Activated naive CD4-positive, alpha-beta T cell treated with Interleukin-2 at 50 U/mL for 16 hours (primary cell): Measurements from ENCODE around the gene CLEC16A.

Source experiments
- DNase-seq: peaks from one replicate; pipeline ENCODE4 v3.0.0-alpha.2; 2020

Gene CLEC16A

DNA sequence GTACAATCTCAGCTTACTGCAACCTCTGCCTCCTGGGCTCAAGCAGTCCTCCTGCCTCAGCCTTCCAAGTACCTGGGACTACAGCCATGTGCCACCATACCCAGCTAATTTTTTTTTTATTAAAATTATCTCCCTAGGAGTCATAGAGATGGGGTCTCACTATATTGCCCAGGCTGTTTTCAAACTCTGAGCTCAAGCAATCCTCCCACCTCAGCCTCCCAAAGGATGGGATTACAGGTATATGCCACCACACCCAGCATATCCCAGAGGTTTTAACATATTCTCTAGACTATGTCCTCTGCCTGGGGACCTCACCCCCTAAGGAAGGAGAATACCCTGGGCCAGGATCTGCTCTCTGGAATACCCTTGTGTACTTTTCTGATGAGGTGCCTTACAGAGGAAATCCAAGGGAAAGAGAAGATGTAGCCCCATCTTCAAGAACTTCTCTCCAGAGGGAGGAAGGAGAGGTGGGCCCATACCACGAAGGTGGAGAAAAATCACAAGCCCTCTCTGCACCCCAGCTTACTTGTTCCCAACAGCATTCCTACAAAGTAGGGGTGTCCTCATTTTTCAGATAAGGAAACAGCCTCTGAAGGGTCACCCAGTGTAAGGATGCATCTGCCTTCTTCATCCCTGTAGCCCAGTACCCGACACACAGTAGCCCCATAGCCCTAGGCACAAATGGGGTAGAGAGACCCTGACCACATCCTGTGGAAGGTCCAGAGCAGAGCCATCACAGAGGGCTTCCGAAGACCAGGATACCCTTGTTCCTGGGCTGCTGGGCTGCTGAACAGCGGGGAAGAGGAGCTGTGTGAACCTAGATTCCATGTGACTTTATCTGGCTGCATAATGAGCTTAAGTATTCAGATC lies 160.0 kb downstream of the CLEC16A start:
- no peak for DNase-seq

DNA sequence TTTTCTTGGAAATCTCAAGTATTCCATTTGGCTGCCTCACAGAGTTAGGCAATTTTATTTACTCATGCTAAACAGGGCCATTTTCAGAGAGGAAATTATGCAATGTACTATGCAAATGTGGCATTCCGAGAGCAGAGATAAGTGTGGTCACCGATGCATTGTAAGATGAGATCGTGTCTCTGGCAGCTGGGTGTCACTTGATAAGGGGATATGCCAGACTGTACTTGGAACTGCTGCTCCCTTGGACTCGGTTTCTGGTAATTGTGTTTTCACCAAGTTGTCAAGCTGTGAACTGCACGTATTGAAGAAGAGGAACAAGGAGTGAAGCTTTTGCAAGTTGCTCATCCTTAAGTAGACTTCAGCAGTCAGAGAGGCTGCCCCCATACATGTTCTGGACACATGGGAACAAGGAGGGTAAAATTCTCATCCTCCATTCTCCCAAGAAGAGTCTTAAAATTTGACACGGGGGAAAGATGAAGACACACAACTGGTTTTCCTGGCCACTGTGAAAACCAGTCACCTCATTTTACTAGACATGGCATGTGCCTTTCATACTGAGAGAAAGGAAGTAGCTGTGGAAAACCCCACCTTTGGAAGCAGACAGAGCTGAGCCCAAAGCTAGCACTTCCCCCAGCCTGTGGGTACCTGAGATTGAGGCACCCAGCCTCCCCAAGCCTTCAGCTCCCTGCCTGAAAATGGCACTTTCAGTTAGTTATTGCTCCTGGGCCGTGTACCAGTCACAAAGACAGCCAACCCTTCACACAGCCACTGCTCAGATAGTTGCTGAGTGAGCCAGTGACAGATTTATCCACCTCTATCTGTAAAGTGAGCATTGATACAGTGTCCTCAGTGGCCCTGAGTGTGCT lies 160.9 kb downstream of the CLEC16A start:
- DNase-seq = peak; percentile 40

DNA sequence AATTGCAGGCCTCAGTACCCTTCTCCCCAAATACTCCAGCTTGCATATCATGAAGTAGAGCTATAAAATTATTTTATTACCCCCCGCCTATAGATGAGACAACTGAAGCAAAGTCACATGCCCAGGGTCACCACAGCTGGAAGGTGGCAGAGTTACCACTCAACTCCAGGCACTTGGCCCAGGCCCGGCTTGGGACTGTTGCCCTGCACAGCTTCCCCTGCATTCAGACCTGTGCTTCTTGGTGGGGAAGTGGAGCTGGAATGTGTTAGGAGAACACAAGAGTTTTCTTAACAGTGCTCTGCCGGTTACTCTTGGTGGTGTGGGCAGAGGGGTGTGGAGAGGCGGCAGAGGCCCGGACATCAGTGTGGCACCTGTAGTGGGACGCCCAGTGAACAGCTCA lies 162.4 kb downstream of the CLEC16A start:
- DNase-seq = no peak

DNA sequence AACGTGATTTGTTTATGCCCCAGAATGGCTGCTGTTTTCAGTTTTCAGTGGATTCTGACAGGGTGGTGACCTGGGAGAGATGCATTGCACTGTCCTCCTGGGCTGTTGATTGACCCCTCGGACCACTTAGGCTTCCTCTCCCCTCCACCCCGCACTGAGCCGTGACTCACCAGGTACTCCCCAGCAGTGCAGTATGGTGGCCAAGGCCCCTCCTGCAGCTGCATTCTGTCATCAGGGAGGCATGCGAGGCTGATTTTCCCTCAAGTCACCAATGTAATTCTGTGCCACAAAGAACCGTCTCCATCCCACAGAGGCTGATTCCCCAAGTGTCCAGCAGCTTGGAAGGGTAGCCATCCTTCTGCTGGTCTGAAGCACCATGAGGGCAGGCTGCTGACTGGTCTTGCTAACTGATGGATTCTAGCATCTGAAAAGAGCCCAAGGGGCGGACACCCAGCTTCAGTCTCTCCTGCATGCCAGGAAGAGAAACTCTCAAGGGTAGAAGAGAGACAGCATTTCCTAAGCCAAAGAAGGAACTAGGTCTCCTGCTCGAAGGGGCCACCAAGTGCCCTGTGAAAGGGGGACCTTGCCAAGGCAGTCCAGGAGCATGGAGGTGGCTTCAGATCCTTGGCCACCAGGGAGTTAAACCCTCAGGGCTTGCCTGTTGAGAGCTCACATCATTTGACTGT lies 163.6 kb downstream of the CLEC16A start:
- DNase-seq = no peak

DNA sequence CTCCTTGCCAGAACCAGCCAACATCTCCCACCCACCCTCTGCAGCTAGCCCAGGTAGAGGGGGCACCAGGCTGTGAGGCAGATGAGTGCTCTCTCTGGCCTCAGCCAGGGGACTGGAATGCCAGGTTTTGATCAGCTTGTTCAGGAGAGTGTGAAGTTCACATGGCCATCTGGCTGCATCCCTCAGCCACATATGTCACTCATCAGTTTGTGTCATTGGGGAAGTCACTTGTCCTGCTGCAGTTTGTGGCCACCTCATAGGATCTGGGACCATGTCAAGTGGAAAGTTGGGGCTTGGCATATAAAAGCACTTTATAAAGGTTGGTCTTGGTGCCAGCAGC lies 164.1 kb downstream of the CLEC16A start:
- no peak for DNase-seq

DNA sequence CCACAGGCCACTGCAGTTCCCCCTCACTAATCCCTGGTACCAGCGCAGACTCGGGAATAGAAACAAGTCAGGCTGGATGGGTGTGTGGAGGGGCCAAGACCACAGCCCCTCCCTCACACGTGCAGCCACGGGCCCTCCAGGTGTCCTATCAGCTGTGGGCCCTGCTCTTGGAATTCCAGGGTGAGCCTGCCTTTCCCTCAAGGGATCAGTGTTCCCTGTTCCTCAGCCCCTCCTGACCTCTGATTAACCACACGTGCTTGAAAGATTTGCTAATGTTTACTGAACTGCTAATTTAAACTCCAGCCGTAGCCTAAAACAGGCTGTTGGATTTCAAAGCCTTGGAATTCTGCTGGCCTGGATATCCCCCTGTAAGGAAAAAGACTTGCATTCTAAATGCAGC lies 165.2 kb downstream of the CLEC16A start:
- DNase-seq = no peak

DNA sequence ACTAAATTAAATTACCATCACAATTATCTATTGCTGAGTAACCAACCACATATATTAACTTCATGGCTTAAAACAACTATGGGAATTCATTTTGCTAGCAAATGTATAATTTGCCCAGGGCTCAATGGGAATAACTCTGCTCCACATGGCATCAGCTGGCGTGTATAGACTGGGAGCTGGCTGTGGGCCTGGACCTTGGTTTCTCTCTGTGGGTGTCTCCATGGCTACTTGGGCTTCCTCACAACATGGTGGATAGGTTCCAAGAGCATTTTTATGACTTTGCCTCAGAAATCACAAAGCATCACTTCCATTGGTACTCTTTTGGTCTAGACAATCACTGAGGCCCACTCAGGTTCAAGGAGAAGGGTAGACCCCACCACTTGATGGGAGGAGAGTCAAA lies 166.8 kb downstream of the CLEC16A start:
- no peak for DNase-seq

DNA sequence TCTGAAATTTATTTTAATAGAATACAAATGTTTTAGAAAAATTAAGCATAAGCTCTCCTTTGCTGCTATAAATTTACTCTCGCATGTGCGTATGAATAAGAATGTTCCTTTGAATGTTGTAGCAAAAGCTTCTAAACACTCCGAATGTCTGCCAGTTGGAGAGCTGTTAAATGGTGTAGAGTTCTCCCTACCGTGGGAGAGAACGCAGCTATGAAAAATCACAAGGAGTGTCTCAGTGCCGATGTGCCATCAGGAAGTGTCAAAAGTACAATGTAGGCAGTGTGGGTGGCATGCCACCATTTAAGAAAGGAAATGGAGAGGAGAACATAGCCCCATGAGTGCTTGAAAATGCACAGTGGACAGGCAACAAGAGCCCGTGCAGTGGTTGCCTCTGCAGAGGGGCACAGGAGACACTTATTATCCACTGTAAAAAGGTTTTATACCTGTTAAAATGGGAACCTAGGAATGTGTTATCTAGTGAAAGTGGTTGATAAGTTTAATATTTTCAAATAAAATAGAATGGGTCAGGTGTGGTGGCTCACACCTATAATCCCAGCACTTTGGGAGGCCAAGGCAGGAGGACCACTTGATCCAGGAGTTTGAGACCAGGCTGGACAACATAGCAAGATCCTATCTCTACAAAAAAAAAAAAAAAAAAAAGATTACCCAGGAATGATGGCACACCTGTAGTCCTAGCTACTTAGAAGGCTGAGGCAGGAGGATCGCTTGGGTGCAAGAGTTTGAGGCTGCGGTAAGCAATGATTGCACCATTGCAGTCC lies 167.7 kb downstream of the CLEC16A start:
- no peak for DNase-seq

DNA sequence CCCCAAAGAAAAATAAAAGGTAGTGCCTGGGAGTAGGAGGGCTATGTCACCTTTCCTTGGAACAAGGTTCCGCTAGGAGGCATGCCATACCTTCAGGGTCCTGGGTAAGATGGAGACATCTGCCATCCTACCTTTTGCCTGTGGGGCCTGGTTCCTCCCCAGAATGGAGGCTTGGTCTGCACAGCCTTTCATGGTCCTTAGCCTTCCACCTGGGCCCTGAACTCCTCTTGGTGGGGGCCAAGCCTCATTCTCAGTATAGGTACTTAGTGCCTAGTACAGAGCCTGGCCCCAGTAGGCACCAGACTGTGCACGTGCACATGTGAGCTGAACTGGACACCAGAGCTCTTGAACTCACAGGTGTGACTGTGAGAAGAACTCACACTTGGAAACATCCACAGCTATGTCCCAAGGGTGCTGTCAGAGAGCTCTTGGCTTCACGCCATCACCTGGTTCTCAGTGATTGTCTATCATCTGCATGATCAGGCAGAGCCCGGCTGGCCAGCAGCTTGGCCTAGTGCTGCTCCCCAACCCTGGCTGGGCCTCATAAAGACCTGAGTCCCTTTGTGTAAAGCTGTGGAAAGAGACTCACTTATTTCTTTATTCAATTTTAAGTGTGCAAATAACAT lies 168.5 kb downstream of the CLEC16A start:
- DNase-seq = no peak

DNA sequence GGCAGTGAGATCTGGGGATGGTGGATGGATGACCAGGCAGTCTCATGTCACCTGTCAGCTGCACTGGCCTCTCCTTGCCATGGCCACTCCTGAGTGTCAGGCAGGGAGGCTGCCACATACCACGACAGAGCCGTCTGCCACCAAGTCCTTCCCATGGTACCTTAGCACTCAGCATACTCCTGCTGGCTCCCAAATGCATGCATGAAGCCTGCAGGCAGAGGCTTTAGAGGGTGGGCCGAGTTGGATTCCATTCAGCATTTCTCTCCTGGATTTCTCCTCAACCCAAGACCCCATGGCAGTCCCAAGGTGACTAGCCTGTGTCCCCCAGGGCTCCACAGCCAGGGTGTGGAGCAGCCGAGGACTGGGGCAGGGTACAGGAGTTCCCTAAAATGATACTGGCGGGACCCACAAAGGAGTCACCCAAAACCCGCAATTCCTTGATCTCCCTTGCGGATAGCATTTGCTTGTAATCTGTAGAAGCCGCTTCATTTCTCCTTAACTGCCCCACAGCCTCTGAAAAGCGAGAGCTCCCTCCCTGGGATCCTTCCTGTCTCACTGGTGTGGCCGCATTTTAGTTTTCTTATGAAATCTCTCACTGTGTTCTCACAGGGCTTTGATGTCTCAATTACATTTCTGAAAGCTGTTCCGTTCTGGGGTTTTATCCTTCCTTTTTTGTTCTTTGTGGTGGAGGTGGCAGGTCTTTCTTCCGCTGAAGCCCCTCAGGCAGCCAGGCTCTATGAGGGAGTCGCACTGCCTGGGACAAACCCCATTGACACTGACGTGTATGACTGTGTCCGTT lies 170.2 kb downstream of the CLEC16A start:
- peak; percentile 23 for DNase-seq

DNA sequence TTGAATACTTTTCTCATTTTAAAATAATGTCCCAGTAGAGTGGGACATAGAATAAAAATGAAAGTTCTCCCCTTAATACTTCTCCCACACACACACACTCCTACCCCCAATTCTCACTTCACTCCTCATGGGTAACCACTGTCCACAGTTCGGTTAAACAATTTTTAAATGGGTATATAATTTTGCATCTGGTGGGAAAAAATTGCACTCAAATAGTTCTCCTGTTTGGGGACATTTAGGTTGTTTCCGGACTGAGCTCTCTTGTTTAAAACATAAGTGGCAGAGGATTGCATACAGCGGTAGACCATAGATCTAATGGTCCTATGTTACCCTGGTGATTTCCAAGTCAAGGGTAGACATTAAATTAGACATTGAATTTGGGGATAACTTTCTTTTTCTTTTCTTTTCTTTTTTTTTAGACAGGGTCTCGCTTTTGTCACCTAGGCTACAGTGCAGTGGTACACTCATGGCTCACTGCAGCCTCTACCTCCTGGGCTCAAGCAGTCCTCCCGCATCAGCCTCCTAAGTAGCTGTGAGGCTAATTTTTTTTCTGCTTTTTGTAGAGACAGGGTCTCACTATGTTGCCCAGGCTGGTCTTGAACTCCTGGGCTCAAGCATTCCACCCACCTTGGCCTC lies 173.3 kb downstream of the CLEC16A start:
- no peak for DNase-seq

DNA sequence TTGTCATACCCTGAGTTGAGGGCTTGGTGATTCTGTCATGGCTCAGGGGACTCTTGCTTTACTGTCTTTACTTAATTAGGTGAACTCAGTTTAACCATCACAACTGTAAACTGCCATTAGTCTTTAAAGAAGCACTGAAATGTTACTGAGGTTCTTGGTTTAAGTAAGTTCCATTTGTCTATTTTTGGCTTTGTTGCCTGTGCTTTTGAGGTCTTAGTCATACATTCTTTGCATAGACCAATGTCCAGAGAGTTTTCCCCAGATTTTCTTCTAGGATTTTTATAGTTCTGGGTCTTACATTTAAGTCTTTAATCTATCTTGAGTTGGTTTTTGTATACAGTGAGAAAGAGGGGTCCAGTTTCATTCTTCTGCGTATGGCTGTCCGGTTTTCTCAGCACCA lies 174.1 kb downstream of the CLEC16A start:
- DNase-seq = no peak

DNA sequence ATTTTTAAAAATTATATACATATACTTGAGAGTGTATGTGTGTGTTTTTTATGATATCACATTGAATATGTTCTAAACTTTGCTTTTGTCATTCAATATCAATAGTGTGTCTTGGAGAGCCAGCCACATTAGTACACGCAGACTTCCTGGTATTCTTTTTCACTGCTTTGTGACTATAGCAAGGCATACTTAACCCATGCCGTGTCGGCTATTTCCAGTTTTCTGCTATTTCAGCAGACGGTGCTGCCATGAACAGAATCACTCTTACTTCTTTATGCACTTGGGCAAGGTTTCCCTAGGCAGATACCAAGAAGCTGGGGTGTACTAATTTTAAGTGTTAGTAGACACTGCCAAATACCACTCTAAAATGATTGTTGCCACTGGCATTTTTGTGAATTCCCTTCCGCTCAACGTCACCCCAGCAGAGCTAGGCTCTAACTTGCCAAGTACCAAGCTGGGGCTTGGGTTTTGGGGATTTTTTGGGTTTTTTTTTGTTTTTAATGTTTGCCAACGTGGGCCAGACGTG lies 176.8 kb downstream of the CLEC16A start:
- DNase-seq = no peak

DNA sequence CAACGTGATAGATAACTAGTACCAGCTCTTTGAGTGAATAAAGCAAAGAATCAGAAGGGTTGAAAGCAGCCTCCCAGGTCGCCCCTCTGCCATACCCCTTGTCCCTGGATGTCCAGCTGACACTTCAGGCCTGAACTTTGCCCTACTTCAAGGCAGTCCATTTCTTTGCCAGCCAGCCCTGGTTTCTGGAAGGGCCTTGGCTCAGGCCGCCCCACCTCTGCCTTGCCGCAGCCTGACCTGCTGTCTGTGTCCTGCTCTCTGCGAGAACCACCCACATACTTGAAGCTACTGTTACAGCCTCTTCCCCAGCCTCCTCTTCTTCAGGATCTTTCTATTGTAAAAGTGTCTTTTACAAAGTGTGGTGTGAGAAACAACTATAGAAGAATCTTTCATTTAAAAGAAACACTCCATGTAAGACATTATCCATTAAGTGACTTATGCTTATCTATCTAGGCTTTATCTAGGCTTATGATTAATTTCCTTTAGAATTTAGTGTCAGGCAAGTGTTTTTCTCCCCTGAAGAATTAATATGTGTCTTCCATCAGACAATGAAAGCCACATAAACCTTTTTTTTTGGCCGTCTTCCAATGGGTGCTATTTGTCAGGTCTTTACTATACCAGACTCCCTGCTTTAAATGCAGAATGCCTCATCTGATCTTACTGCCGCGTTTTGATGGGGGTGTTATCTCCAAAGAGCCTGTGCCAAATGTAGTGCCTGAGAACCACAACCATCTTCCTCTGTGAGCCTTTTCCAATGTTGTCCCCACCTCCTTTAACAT lies 177.7 kb downstream of the CLEC16A start:
- DNase-seq = no peak

DNA sequence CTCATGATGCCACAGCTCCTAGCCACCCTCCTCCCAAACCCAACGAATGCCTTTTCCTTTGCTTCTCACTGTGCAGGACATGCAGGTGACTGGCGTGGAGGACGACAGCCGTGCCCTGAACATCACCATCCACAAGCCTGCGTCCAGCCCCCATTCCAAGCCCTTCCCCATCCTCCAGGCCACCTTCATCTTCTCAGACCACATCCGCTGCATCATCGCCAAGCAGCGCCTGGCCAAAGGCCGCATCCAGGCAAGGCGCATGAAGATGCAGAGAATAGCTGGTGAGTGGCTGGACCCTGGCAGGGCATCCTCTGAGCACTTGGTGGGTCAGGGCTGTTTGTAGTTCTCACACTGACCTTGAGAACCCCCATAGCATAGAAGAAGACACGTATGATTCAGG lies 179.3 kb downstream of the CLEC16A start:
- no peak for DNase-seq

DNA sequence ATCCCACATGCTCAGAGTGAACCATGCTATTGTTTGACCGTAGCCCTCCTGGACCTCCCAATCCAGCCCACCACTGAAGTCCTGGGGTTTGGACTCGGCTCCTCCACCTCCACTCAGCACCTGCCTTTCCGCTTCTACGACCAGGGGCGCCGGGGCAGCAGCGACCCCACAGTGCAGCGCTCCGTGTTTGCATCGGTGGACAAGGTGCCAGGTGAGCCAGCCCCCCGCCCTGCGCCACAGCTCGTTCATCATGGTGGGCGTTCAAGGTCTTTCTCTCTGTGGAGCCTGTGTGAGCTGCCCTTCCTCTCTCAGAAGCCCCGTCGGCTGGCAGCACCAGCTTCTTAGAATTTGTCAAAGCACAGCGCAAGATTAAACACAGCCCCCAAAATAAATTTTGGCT lies 181.6 kb downstream of the CLEC16A start:
- no peak for DNase-seq

DNA sequence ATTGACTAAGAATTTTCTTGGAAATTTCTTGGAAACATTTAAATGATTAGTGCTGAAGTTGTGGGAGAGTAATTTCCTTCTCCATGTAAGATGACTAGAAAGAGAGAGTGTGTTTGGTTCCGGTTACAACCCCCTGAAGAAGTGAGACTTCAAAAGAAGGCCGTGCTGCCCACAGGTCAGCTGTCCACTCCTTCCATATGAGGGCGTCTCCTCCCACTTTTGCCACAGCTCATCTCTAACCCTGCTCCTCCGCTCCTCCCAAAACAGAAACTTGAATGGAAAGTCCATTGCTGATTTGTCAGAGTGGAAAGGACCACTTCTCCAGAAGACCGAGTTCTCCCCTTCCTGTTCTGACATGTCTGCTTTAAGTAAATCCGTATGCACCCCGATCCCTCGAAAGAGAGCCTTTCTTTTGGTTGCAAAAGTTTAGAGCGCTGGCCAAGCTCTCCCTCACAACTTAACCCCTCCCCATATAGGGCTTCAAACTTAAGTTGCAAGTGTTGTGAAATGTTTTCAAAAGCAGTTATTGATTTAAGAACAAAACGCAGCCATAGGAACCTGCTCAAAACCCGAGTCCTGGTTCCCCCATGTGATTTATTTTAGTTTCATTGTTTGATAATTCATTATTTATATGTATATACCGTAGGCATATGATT lies 182.2 kb downstream of the CLEC16A start:
- no peak for DNase-seq

DNA sequence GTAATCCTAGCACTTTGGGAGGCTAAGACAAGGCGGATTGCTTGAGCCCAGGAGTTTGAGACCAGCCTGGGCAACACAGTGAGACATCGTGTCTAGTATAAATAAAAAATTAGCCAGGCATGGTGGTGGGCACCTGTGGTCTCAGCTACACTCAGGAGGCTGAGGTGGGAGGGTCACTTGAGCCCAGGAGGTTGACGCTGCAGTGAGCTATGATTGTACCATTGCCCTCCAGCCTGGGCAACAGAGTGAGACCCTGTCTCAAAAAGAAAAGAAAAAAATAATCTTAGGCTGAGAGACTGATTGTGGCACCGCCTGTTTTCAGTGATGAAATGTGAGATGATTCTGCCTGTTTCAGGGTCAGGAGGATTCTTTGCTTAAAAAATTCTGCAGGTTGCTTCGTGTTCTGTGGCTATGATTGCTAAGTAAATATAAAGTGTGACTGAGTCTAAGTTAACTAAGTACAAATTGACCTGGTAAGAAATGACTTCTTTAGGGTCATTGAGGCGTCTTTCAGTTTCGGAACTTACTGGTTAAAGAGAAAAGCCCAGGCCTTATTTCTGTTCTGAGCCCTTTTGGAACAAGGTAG lies 183.3 kb downstream of the CLEC16A start:
- DNase-seq = no peak
